ENCODE data around the gene MPP2.

The MPP2 gene

DNA sequence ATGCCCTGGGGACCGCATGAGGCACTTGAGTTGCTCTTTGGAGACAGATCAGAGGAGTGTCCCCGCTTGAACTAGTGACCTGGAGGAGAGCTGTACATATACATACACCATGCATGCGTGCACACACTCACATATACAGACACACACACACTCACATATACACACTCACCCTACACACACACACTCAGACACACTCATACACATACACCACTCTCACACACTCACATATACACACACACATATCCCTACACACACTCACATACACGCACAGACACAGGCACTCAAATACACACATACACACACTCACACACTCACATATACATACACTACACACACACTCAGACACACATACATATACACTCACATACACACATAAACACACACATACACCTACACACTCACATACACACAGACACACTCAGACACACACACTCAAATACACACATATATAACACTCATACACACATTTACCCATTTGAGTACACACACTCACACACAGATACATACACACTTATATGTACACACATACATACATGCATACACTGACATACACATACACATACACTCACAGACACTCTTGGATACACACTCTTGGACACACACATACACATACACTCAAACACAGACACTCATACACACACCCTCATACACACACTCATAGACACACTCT, 5.4 kb upstream of the MPP2 start:
- no peaks in the 10 kb centered on the region for H3K4me1 ChIP-seq (ENCODE audit: low read length)

DNA sequence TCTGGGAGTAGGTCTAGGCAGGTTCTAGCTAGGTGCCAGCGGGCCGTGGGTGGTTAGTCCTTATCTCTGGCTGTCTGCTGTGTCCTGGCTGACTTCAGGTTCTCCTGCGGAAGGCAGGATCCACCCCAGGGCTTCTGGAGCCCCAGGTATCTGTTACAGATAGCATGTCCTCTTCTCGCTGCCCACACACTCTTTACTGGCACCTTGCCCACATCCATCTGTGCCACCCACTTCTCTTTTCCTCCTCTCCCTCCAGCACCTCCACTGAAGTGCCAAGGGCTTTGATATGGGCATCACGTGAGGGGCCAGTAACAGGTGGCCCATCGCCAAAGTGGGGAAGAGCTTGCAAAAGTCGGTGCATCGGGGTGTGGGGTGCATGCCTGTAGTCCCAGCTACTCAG, 4.6 kb upstream of the MPP2 start:
- Histone ChIP-seq H2AFZ (ENCODE audit: low read depth, low read length) (no peak overlapping the region), H3K4me2 (ENCODE audit: low read length) (no peak overlapping the region), H3K36me3 (replicated peaks; ENCODE audit: low read depth, low read length) (no peaks in the 10 kb centered on the region), H3K27me3 (ENCODE audit: low read depth, low read length) (peaks cover 13% of the 10 kb centered on the region), H4K20me1 (ENCODE audit: insufficient read depth, low read length) (0 out of 2 replicates have a peak, but pooled peaks cover 3% of the 10 kb centered on the region), H3K9ac (ENCODE audit: low read length) (no peak overlapping the region), H3K27ac (ENCODE audit: low read length) (no peak overlapping the region), H3K4me3 (ENCODE audit: low read length) (no peak overlapping the region), H3K4me1 (ENCODE audit: low read length) (peaks cover 4% of the 10 kb centered on the region; the same call in 1 of the 2 replicates), H3K9me3 (ENCODE audit: insufficient read depth, low read length) (no peaks in the 10 kb centered on the region), H3K79me2 (ENCODE audit: low read length) (no peaks in the 10 kb centered on the region)
- TF ChIP-seq EZH2phosphoT487 (IDR thresholded peaks at IDR 0.05; ENCODE audit: low read depth), result no peak
- TF ChIP-seq, protein P1, sequence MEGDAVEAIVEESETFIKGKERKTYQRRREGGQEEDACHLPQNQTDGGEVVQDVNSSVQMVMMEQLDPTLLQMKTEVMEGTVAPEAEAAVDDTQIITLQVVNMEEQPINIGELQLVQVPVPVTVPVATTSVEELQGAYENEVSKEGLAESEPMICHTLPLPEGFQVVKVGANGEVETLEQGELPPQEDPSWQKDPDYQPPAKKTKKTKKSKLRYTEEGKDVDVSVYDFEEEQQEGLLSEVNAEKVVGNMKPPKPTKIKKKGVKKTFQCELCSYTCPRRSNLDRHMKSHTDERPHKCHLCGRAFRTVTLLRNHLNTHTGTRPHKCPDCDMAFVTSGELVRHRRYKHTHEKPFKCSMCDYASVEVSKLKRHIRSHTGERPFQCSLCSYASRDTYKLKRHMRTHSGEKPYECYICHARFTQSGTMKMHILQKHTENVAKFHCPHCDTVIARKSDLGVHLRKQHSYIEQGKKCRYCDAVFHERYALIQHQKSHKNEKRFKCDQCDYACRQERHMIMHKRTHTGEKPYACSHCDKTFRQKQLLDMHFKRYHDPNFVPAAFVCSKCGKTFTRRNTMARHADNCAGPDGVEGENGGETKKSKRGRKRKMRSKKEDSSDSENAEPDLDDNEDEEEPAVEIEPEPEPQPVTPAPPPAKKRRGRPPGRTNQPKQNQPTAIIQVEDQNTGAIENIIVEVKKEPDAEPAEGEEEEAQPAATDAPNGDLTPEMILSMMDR (IDR thresholded peaks at IDR 0.05; ENCODE audit: low read depth, low read length), result no peak

More for the DNA sequence above, 5.4 kb upstream of the MPP2 start:
- H3K4me3 ChIP-seq (ENCODE audit: low read length), result no peak overlapping the region
- H3K27ac ChIP-seq (ENCODE audit: low read length), result no peak overlapping the region
- TF ChIP-seq EZH2phosphoT487 (IDR thresholded peaks at IDR 0.05; ENCODE audit: low read depth), result no peak
- TF ChIP-seq, protein P1 (IDR thresholded peaks at IDR 0.05; ENCODE audit: low read depth, low read length), result no peak
- H2AFZ ChIP-seq (ENCODE audit: low read depth, low read length), result no peak overlapping the region
- H3K4me2 ChIP-seq (ENCODE audit: low read length), result no peak overlapping the region
- no peaks in the 10 kb centered on the region for H3K9me3 ChIP-seq (ENCODE audit: insufficient read depth, low read length)
- H3K27me3 ChIP-seq (ENCODE audit: low read depth, low read length), result peaks cover 6% of the 10 kb centered on the region
- H3K36me3 ChIP-seq (replicated peaks; ENCODE audit: low read depth, low read length), result no peaks in the 10 kb centered on the region
- no peaks in the 10 kb centered on the region for H3K79me2 ChIP-seq (ENCODE audit: low read length)
- 0 out of 2 replicates have a peak, but pooled peaks cover 3% of the 10 kb centered on the region for H4K20me1 ChIP-seq (ENCODE audit: insufficient read depth, low read length)
- H3K9ac ChIP-seq (ENCODE audit: low read length), result no peak overlapping the region

DNA sequence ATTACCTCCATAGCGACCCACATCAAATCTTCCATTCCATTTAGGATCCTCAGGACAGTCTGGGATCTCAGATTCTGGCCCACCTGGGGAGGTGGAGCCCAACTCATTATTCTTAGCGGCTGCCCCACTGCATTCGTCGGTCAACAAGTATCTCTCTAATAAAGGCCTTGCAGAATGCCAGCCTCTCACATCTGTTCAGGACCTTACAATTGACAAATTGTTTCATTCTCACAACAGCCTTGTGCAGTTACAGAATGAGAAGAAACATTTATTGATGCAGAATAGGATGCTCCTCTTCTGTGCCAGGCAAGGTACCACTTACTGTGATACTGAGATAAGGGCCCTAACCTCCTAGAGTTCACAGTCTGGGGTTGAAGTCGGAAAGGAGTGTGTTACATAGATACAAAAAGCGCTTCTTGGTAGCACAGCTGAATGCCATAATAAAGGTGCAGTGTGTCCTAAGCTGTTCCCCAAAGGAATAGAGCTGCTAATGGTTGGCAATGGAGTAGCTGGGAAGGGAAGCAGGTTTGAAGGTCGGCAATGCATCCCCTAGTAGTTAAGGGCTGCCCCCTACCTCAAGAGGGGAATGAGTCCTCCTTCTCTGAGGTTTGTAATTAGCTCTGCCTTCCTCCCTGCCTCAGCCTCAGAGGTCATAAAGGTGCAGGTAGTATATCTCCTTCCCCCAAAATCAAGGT, 2.3 kb upstream of the MPP2 start:
- Histone ChIP-seq H2AFZ (ENCODE audit: low read depth, low read length) (no peak overlapping the region), H3K9ac (ENCODE audit: low read length) (no peak overlapping the region), H3K79me2 (ENCODE audit: low read length) (no peaks in the 10 kb centered on the region), H3K27me3 (ENCODE audit: low read depth, low read length) (peaks cover 15% of the 10 kb centered on the region), H3K27ac (ENCODE audit: low read length) (no peak overlapping the region), H4K20me1 (ENCODE audit: insufficient read depth, low read length) (0 out of 2 replicates have a peak, but pooled peaks cover 3% of the 10 kb centered on the region), H3K4me2 (ENCODE audit: low read length) (no peak overlapping the region), H3K4me1 (ENCODE audit: low read length) (peaks cover 6% of the 10 kb centered on the region; the same call in 1 of the 2 replicates), H3K36me3 (replicated peaks; ENCODE audit: low read depth, low read length) (no peaks in the 10 kb centered on the region), H3K4me3 (ENCODE audit: low read length) (no peak overlapping the region), H3K9me3 (ENCODE audit: insufficient read depth, low read length) (no peaks in the 10 kb centered on the region)
- TF ChIP-seq, protein P1 (IDR thresholded peaks at IDR 0.05; ENCODE audit: low read depth, low read length), result no peak
- no peak for TF ChIP-seq EZH2phosphoT487 (IDR thresholded peaks at IDR 0.05; ENCODE audit: low read depth)

DNA sequence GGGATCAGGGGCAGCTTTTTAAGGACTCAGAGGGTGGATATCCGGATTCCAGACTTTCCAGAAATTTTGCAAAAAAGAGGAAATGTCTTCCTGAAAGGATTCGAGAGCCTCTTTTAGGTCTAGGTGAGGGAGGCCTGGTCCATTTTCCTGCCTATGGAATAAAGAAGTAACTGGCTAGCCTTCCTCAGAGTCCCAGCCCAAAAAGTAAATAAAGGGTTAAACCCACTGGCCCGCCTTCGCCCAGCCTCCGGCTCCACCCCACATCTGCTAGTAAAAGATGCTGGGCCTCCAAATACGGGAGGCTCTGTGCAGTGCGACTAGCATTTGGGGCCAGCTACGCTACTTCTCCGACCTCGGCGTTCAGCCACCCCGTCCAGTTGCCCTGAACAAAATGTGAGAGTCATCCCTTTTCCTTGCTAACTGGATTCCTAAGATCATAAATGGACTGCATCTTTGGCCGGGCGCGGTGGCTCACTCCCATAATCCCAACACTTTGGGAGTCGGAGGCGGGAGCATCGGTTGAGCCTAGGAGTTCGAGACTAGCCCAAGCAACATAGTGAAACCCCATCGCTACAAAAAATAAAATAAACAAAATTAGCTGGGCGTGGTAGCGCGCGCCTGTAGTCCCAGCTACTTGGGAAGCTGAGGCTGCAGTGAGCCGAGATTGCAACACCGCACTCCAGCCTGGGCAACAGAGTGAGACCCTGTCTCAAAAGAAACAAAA, 824 bp upstream of the MPP2 start:
- Histone ChIP-seq H3K4me3 (ENCODE audit: low read length) (peak overlapping the region; percentile 74), H2AFZ (ENCODE audit: low read depth, low read length) (0 out of 2 replicates have a peak overlapping the region, but pooled peaks have one; percentile 69), H4K20me1 (ENCODE audit: insufficient read depth, low read length) (0 out of 2 replicates have a peak, but pooled peaks cover 3% of the 10 kb centered on the region), H3K27ac (ENCODE audit: low read length) (no peak overlapping the region), H3K9ac (ENCODE audit: low read length) (no peak overlapping the region), H3K79me2 (ENCODE audit: low read length) (no peaks in the 10 kb centered on the region), H3K4me2 (ENCODE audit: low read length) (peak overlapping the region; percentile 78), H3K9me3 (ENCODE audit: insufficient read depth, low read length) (no peaks in the 10 kb centered on the region), H3K27me3 (ENCODE audit: low read depth, low read length) (peaks cover 22% of the 10 kb centered on the region), H3K4me1 (ENCODE audit: low read length) (peaks cover 6% of the 10 kb centered on the region; the same call in 1 of the 2 replicates), H3K36me3 (replicated peaks; ENCODE audit: low read depth, low read length) (no peaks in the 10 kb centered on the region)
- TF ChIP-seq, protein P1 (IDR thresholded peaks at IDR 0.05; ENCODE audit: low read depth, low read length), result no peak
- TF ChIP-seq EZH2phosphoT487 (IDR thresholded peaks at IDR 0.05; ENCODE audit: low read depth), result no peak

All from OCI-LY3 (cell line).